WTC11 (cell line): Measurements from ENCODE around the gene MCEE.
"Not testable (repeated sequence)": the region's sequence is repeated elsewhere in the genome, so short reads cannot be mapped to it uniquely, and the experiment has no call there.

Experiments used
- ATF1 ChIP-seq: sonication (generic); formaldehyde crosslinking; IDR thresholded peaks from 2 replicates; pipeline ENCODE4 v1.8.1; 2023; ENCODE audit warnings: mild to moderate bottlenecking, moderate library complexity, missing genetic modification reagents
- PREB ChIP-seq: sonication (generic); formaldehyde crosslinking; IDR thresholded peaks from 2 replicates; pipeline ENCODE4 v1.8.1; 2022; ENCODE audit warnings: mild to moderate bottlenecking, missing genetic modification reagents, moderate library complexity, borderline replicate concordance
- TEAD4 ChIP-seq: sonication (generic); formaldehyde crosslinking; IDR thresholded peaks from 2 replicates; pipeline ENCODE4 v1.8.0; 2022; ENCODE audit warnings: mild to moderate bottlenecking, missing genetic modification reagents

GRCh38 chr2:71089475-71089874 lies 40.6 kb downstream of the MCEE start:
- not testable (repeated sequence) for TF ChIP-seq PREB, ATF1, TEAD4 (CRISPR knock-in tag)
